Upper lobe of right lung (tissue), 1 donor: ENCODE results near the gene RGS13. TPM values are rescaled to one million over a fixed set of nuclear protein-coding genes. Genes with fewer than 3 reads are reported as not detected.

Source experiments
- ATAC-seq: fragments of 200-7000 bp; cut with Tn5 transposase; one replicate; pipeline ENCODE4 v1.9.1; 2020; ENCODE audit warnings: mild to moderate bottlenecking, moderate library complexity
- DNase-seq: peaks from one replicate; pipeline ENCODE4 v3.0.0-alpha.2; 2020
- H3K27ac ChIP-seq: fragments of 200-600 bp; one replicate; pipeline ENCODE4 v1.8.0; 2022
- H3K27me3 ChIP-seq: fragments of 200-600 bp; one replicate; pipeline ENCODE4 v1.8.0; 2022; ENCODE audit warnings: mild to moderate bottlenecking
- H3K36me3 ChIP-seq: fragments of 200-600 bp; one replicate; pipeline ENCODE4 v1.8.0; 2022
- H3K4me1 ChIP-seq: fragments of 200-600 bp; one replicate; pipeline ENCODE4 v1.8.0; 2022
- H3K4me3 ChIP-seq: fragments of 200-600 bp; one replicate; pipeline ENCODE4 v1.8.0; 2022; ENCODE audit warnings: mild to moderate bottlenecking
- H3K9me3 ChIP-seq: fragments of 200-600 bp; one replicate; pipeline ENCODE4 v1.8.0; 2022
- CTCF ChIP-seq: fragments of 200-600 bp; IDR thresholded peaks from one replicate; pipeline ENCODE4 v1.8.0; 2022; ENCODE audit warnings: antibody characterized with exemption
- intact Hi-C: fragments of 100-400 bp; cut with DNase I; formaldehyde crosslinking; loops from one replicate; pipeline ENCODE4 v1.11.0; 2022
- total RNA-seq: library from RNA; stranded (reverse); fragmentation: NEBNext Ultra II Directional; extraction: Animal tissue kit (Norgen Biotek cat#: 25700); gene quantifications from one replicate; pipeline ENCODE4 v1.2.1, GENCODE V29; 2021
- donor health status: DM: no; HTN: yes; CAD: no; lungs with severe emphysema.

Gene RGS13
- total RNA-seq, 1 donor from 2014 or later: 4.7 TPM

DNA sequence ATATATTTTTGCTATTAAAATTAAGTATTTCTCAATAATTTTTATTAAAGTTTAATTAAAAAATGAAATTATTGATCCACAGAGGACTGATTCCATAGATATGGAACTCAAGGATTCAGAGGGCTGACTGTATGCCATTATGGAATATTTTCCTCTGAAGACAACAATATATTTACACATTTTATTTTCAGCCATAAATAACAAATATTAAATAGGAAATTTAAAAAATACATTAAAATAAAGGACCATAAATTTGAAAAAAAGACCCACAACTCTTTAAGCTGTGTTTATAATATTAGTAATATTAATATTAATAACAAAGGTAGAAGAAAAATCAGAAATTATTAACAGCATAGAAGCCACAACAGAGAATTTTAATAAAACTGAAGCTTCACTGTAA is 18.2 kb downstream of the RGS13 start:
- H3K36me3 ChIP-seq: no peaks in the 10 kb centered on the region
- H3K27me3 ChIP-seq: no peaks in the 10 kb centered on the region
- H3K9me3 ChIP-seq: no peaks in the 10 kb centered on the region
- no peaks in the 10 kb centered on the region for H3K4me1 ChIP-seq
- intact Hi-C loops: no loop called here
- no peak overlapping the region for H3K4me3 ChIP-seq
- DNase-seq (no peak), ATAC-seq (no peak)
- H3K27ac ChIP-seq: no peak overlapping the region
- no peak for TF ChIP-seq CTCF

- H3K4me3 ChIP-seq: no peak overlapping the region
- H3K4me1 ChIP-seq: no peaks in the 10 kb centered on the region
- no peak overlapping the region for H3K27ac ChIP-seq
- DNase-seq (no peak), ATAC-seq (no peak)
- no peaks in the 10 kb centered on the region for H3K27me3 ChIP-seq
- no peak for TF ChIP-seq CTCF
- intact Hi-C loops: no loop called here
- no peaks in the 10 kb centered on the region for H3K9me3 ChIP-seq
- no peaks in the 10 kb centered on the region for H3K36me3 ChIP-seq
Measured at GRCh38 chr1:192654591-192655251, 18.8 kb downstream of the RGS13 start.

DNA sequence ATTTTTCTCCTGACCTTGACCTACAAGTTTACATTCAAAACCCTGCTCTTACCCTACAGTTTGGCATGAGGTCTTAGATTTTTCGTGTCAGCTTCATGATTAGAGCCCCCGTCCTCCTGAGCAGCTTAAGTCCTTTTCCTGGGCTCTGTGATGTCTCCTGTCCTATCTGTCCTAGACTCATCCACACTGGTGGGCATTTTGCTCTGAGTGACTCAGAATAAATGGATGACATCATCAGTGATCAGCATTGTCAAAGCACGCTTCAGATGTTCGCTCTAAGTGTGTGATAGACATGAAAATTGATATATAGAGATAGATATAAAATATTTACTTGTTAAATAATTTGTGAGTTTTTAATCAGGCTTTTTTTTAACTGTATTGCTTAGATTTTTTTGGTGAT is 21.8 kb downstream of the RGS13 start:
- no peak for ATAC-seq
- intact Hi-C loops: no loop called here
- no peaks in the 10 kb centered on the region for H3K36me3 ChIP-seq
- TF ChIP-seq CTCF: no peak
- no peak overlapping the region for H3K4me3 ChIP-seq
- no peaks in the 10 kb centered on the region for H3K9me3 ChIP-seq
- H3K27me3 ChIP-seq: no peaks in the 10 kb centered on the region
- no peak overlapping the region for H3K27ac ChIP-seq
- no peaks in the 10 kb centered on the region for H3K4me1 ChIP-seq
- DNase-seq: no peak

DNA sequence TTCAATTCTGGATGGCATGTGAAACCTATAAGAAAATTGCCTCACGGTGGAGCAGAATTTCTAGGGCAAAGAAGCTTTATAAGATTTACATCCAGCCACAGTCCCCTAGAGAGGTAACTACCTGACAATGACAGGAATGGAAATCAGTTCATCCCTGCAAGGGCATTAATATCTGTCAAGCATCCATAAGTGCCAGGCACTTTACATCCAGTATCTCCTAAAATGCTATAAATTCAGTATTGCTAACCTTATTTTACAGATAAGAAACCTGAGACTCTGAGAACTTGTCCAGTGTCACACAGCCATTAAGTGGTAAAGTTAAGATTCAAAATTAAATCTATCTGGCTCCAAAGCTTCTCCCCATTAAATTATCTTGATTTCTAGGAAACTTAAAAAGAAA is 22.3 kb downstream of the RGS13 start:
- ATAC-seq (no peak), DNase-seq (no peak)
- Histone ChIP-seq H3K4me3 (no peak overlapping the region), H3K4me1 (no peaks in the 10 kb centered on the region), H3K27me3 (no peaks in the 10 kb centered on the region), H3K9me3 (no peaks in the 10 kb centered on the region), H3K36me3 (no peaks in the 10 kb centered on the region), H3K27ac (no peak overlapping the region)
- intact Hi-C loops: no loop called here
- TF ChIP-seq CTCF: no peak

- Histone ChIP-seq H3K9me3 (no peaks in the 10 kb centered on the region), H3K4me3 (no peak overlapping the region)
- intact Hi-C loops: no loop called here
Measured at GRCh38 chr1:192660613-192661012, 24.7 kb downstream of the RGS13 start.

More at GRCh38 chr1:192660613-192661012, 24.7 kb downstream of the RGS13 start:
- ATAC-seq (no peak), DNase-seq (no peak)
- H3K4me1 ChIP-seq: no peaks in the 10 kb centered on the region
- H3K27me3 ChIP-seq: no peaks in the 10 kb centered on the region
- TF ChIP-seq CTCF: no peak
- no peaks in the 10 kb centered on the region for H3K36me3 ChIP-seq
- H3K27ac ChIP-seq: no peak overlapping the region
